Retina (tissue), 1 donor: ENCODE measurements around the gene MAP1LC3B2.
"Not testable (repeated sequence)": the region's sequence is repeated elsewhere in the genome, so short reads cannot be mapped to it uniquely, and the experiment has no call there.

Experiments used
- DNase-seq: peaks from one replicate; pipeline ENCODE4 v3.0.0-alpha.2; 2016

Gene MAP1LC3B2

GRCh38 chr12:116561181-116561821, 2.1 kb downstream of the MAP1LC3B2 start:
- DNase-seq = no peak

- no peak for DNase-seq
Measured at GRCh38 chr12:116562090-116562489, 2.9 kb downstream of the MAP1LC3B2 start.

GRCh38 chr12:116563262-116563661, 4.1 kb downstream of the MAP1LC3B2 start:
- DNase-seq = no peak

- DNase-seq = no peak
Measured at GRCh38 chr12:116564080-116564479, 4.9 kb downstream of the MAP1LC3B2 start.

GRCh38 chr12:116565221-116565620, 6.0 kb downstream of the MAP1LC3B2 start:
- DNase-seq = not testable (repeated sequence)

- no peak for DNase-seq
Measured at GRCh38 chr12:116565963-116566362, 6.8 kb downstream of the MAP1LC3B2 start.

GRCh38 chr12:116568203-116568602, 9.0 kb downstream of the MAP1LC3B2 start:
- no peak for DNase-seq

GRCh38 chr12:116571089-116571488, 11.9 kb downstream of the MAP1LC3B2 start:
- DNase-seq = no peak

GRCh38 chr12:116573776-116574175, 14.6 kb downstream of the MAP1LC3B2 start:
- no peak for DNase-seq

GRCh38 chr12:116575754-116576153, 16.6 kb downstream of the MAP1LC3B2 start:
- not testable (repeated sequence) for DNase-seq

- no peak for DNase-seq
Measured at GRCh38 chr12:116577154-116577561, 18.0 kb downstream of the MAP1LC3B2 start.

- no peak for DNase-seq
Measured at GRCh38 chr12:116578051-116578450, 18.9 kb downstream of the MAP1LC3B2 start.

- DNase-seq = no peak
Measured at GRCh38 chr12:116582610-116583009, 23.4 kb downstream of the MAP1LC3B2 start.

- no peak for DNase-seq
Measured at GRCh38 chr12:116583129-116583694, 24.0 kb downstream of the MAP1LC3B2 start.

- no peak for DNase-seq
Measured at GRCh38 chr12:116587270-116587669, 28.1 kb downstream of the MAP1LC3B2 start.

- no peak for DNase-seq
Measured at GRCh38 chr12:116588390-116589028, 29.3 kb downstream of the MAP1LC3B2 start.

GRCh38 chr12:116589581-116589980, 30.4 kb downstream of the MAP1LC3B2 start:
- DNase-seq = no peak

- peak; percentile 29 for DNase-seq
Measured at GRCh38 chr12:116590561-116590960, 31.4 kb downstream of the MAP1LC3B2 start.

GRCh38 chr12:116591855-116592637, 32.9 kb downstream of the MAP1LC3B2 start:
- no peak for DNase-seq

- no peak for DNase-seq
Measured at GRCh38 chr12:116592731-116593130, 33.5 kb downstream of the MAP1LC3B2 start.

- no peak for DNase-seq
Measured at GRCh38 chr12:116594325-116595038, 35.3 kb downstream of the MAP1LC3B2 start.

GRCh38 chr12:116595186-116595585, 36.0 kb downstream of the MAP1LC3B2 start:
- no peak for DNase-seq

- DNase-seq = no peak
Measured at GRCh38 chr12:116595672-116596071, 36.5 kb downstream of the MAP1LC3B2 start.
